Panc1 (cell line): ENCODE results near the gene NAA25. TPM values are rescaled to one million over a fixed set of nuclear protein-coding genes. Genes with fewer than 3 reads are reported as not detected.
A peak's percentile ranks its signal among the peaks of the same experiment; 100 is the strongest.

ENCODE experiments used
- ATAC-seq: fragments of 200-7000 bp; cut with Tn5 transposase; 2 replicates; pipeline ENCODE4 v1.9.1; 2020; ENCODE audit warnings: mild to moderate bottlenecking, moderate library complexity
- BruUV-seq: library from RNA; stranded (reverse); fragments of 400-500 nt; replicated peaks from 2 replicates; lab custom pipeline; 2021; lab: Mats Ljungman, UMichigan
- CTCF ChIA-PET: fragments of 300-600 bp; sonication (Branson Sonifier 250); formaldehyde crosslinking; loops from one replicate; lab custom pipeline; 2022; ENCODE audit warnings: antibody characterized with exemption; lab: Charles Lee
- POLR2A ChIA-PET: fragments of 300-600 bp; sonication (Branson Sonifier 250); formaldehyde crosslinking; loops from one replicate; lab custom pipeline; 2022; ENCODE audit warnings: antibody characterized with exemption; lab: Charles Lee
- DNase-seq: peaks from one replicate; pipeline ENCODE4 v3.0.0-alpha.2; 2010; ENCODE audit warnings: low read depth, low spot score
- H3K27ac ChIP-seq: 2 replicates; pipeline ENCODE4 v1.5.1; 2011; ENCODE audit warnings: mild to moderate bottlenecking, low read length, inconsistent platforms
- H3K27me3 ChIP-seq: fragments of 200-500 bp; sonication (Bioruptor generic); 2 replicates; pipeline ENCODE4 v1.6.0; 2014; ENCODE audit warnings: low read length, inconsistent platforms; ENCODE audit not compliant: control insufficient read depth, insufficient read depth
- H3K36me3 ChIP-seq: fragments of 200-500 bp; sonication (Bioruptor generic); 2 replicates; pipeline ENCODE4 v1.5.1; 2014; ENCODE audit warnings: inconsistent platforms, mild to moderate bottlenecking, low read length, moderate library complexity; ENCODE audit not compliant: control insufficient read depth, insufficient read depth
- H3K4me1 ChIP-seq: 2 replicates; pipeline ENCODE4 v1.5.1; 2011; ENCODE audit warnings: inconsistent platforms, mild to moderate bottlenecking, low read length, moderate library complexity; ENCODE audit not compliant: control insufficient read depth, insufficient read depth
- H3K4me3 ChIP-seq, 2 experiments: 2 replicates each; pipeline ENCODE4 v1.5.1; 2011 to 2012; ENCODE audit warnings: low read depth in 2 of 2, low read length in 2 of 2, mild to moderate bottlenecking in 2 of 2, inconsistent platforms in 1 of 2, moderate library complexity in 1 of 2
- H3K9me3 ChIP-seq: fragments of 200-500 bp; sonication (Bioruptor generic); 2 replicates; pipeline ENCODE4 v1.5.1; 2014; ENCODE audit warnings: low read depth, mild to moderate bottlenecking, inconsistent platforms, low read length, moderate library complexity; ENCODE audit not compliant: control insufficient read depth, insufficient read depth
- CTCF ChIP-seq: fragments of 450-650 bp; IDR thresholded peaks from 2 replicates; pipeline ENCODE4 v1.5.1; 2017; ENCODE audit warnings: mild to moderate bottlenecking
- POLR2AphosphoS5 ChIP-seq: IDR thresholded peaks from 2 replicates; pipeline ENCODE4 v1.6.1; 2012; ENCODE audit warnings: mild to moderate bottlenecking, low read depth, low read length, moderate library complexity
- REST ChIP-seq, 2 experiments: IDR thresholded peaks; 2 replicates each; pipeline ENCODE4 v1.6.1; 2011 to 2012; ENCODE audit warnings: low read depth in 2 of 2, control low read depth in 1 of 2, low read length in 1 of 2, mild to moderate bottlenecking in 1 of 2, moderate library complexity in 1 of 2; ENCODE audit not compliant: insufficient read depth in 1 of 2
- SIN3A ChIP-seq: IDR thresholded peaks from 2 replicates; pipeline ENCODE4 v1.6.1; 2012; ENCODE audit warnings: low read depth, mild to moderate bottlenecking, low read length, moderate library complexity, borderline replicate concordance; ENCODE audit not compliant: insufficient read depth
- TCF7L2 ChIP-seq: IDR thresholded peaks from 2 replicates; pipeline ENCODE4 v1.6.1; 2011; ENCODE audit warnings: mild to moderate bottlenecking, low read depth, low read length, inconsistent platforms
- in situ Hi-C: cut with HindIII; loops from 2 replicates; pipeline ENCODE4 v1.10.0; 2016; ENCODE audit warnings: low sequenced_read_pairs, low pct_unique_long_range_greater_than_20kb
- intact Hi-C: fragments of 100-400 bp; cut with micrococcal nuclease; formaldehyde crosslinking; loops from one replicate; pipeline ENCODE4 v1.10.0; 2022; ENCODE audit not compliant: unreplicated experiment
- total RNA-seq: library from RNA; stranded (reverse); gene quantifications from one replicate; pipeline ENCODE4 v1.2.1, GENCODE V29; 2021; ENCODE audit not compliant: unreplicated experiment

NAA25 gene
- total RNA-seq, 1 experiment from 2014 or later: 32.2 TPM

GRCh38 chr12:112091563-112091962, 17.0 kb downstream of the NAA25 start:
- 0 out of 2 replicates have a peak, but pooled peaks cover 3% of the 10 kb centered on the region for H3K4me1 ChIP-seq
- H3K36me3 ChIP-seq: peaks cover 7% of the 10 kb centered on the region; the same call in 1 of the 2 replicates
- H3K9me3 ChIP-seq: no peaks in the 10 kb centered on the region
- DNase-seq (no peak), ATAC-seq (no peak)
- no TSS peak for BruUV-seq
- H3K27ac ChIP-seq: no peak overlapping the region
- H3K4me3 ChIP-seq: no peak overlapping the region
- in situ Hi-C loops (no loop called here), intact Hi-C loops (no loop called here)
- no peak for TF ChIP-seq POLR2AphosphoS5
- no peak for TF ChIP-seq SIN3A
- no peaks in the 10 kb centered on the region for H3K27me3 ChIP-seq
- ChIA-PET POLR2A (interaction anchor here (0.7 kb wide), 1 partner anchor 40 kb away, joined by 6 read pairs; no protein-coding TSS in a partner anchor), CTCF (no interaction called here)

GRCh38 chr12:112087851-112088250, 20.7 kb downstream of the NAA25 start:
- Histone ChIP-seq H3K27me3 (no peaks in the 10 kb centered on the region), H3K4me1 (no peaks in the 10 kb centered on the region), H3K9me3 (no peaks in the 10 kb centered on the region), H3K4me3 (no peak overlapping the region), H3K36me3 (peaks cover 11% of the 10 kb centered on the region; the same call in 1 of the 2 replicates), H3K27ac (no peak overlapping the region)
- no peak for TF ChIP-seq POLR2AphosphoS5
- no peak for TF ChIP-seq REST (IDR thresholded peaks at IDR 0.05; ENCODE audit: insufficient read depth in 1 of 2, low read depth in 2 of 2, low read length in 1 of 2)
- TF ChIP-seq SIN3A: no peak
- no peak for TF ChIP-seq CTCF
- no peak for TF ChIP-seq TCF7L2
- POLR2A ChIA-PET: no interaction called here
- ATAC-seq: no peak
- DNase-seq: no peak
- CTCF ChIA-PET: no interaction called here
- in situ Hi-C loops (no loop called here), intact Hi-C loops (no loop called here)
- no TSS peak for BruUV-seq

GRCh38 chr12:112087055-112087850, 21.3 kb downstream of the NAA25 start:
- DNase-seq (no peak), ATAC-seq (peak; percentile 45; the same call in 1 of the 2 replicates)
- no peak overlapping the region for H3K4me3 ChIP-seq
- ChIA-PET CTCF (interaction anchor here (0.6 kb wide), 1 partner anchor 74 kb away, joined by 3 read pairs; the partner anchor contains the start of gene TMEM116), POLR2A (no interaction called here)
- H3K27ac ChIP-seq: no peak overlapping the region
- peaks cover 11% of the 10 kb centered on the region; the same call in 1 of the 2 replicates for H3K36me3 ChIP-seq
- in situ Hi-C loops: no loop called here
- TF ChIP-seq SIN3A: no peak
- no peak for TF ChIP-seq TCF7L2
- no peak for TF ChIP-seq CTCF
- no peak for TF ChIP-seq REST (IDR thresholded peaks at IDR 0.05; ENCODE audit: insufficient read depth in 1 of 2, low read depth in 2 of 2, low read length in 1 of 2)
- TF ChIP-seq POLR2AphosphoS5: no peak
- H3K4me1 ChIP-seq: no peaks in the 10 kb centered on the region
- BruUV-seq: TSS peak; percentile 39
- H3K9me3 ChIP-seq: no peaks in the 10 kb centered on the region
- no peaks in the 10 kb centered on the region for H3K27me3 ChIP-seq
- intact Hi-C loops: no loop called here
